ELF-1 (cell line): ENCODE data around the gene MGMT.

Source experiments
- DNase-seq: peaks from one replicate; pipeline ENCODE4 v3.0.0-alpha.2; 2016; ENCODE audit warnings: low read depth, low spot score

Gene MGMT

DNA sequence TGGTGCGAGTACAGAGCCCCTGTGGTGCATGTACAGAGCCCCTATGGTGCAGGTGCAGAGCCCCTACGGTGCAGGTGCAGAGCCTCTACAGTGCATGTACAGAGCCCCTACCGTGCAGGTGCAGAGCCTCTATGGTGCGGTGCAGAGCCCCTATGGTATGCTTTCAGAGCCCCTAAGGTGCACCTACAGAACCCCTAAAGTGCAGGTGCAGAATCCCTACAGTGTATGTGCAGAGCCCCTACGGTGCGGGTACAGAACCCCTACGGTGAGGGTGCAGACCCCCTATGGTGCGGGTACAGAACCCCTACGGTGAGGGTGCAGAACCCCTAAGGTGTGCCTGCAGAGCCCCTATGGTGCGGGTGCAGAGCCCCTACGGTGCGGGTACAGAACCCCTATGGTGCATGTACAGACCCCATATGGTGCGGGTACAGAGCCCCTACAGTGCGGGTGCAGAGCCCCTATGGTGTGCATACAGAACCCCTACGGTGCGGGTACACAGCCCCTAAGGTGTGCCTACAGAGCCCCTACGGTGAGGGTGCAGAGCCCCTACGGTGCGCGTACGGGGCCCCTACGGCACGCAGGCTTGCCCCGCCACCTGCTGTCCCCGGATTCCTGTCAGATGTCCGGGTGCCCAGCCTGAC is 53.5 kb downstream of the MGMT start:
- no peak for DNase-seq

DNA sequence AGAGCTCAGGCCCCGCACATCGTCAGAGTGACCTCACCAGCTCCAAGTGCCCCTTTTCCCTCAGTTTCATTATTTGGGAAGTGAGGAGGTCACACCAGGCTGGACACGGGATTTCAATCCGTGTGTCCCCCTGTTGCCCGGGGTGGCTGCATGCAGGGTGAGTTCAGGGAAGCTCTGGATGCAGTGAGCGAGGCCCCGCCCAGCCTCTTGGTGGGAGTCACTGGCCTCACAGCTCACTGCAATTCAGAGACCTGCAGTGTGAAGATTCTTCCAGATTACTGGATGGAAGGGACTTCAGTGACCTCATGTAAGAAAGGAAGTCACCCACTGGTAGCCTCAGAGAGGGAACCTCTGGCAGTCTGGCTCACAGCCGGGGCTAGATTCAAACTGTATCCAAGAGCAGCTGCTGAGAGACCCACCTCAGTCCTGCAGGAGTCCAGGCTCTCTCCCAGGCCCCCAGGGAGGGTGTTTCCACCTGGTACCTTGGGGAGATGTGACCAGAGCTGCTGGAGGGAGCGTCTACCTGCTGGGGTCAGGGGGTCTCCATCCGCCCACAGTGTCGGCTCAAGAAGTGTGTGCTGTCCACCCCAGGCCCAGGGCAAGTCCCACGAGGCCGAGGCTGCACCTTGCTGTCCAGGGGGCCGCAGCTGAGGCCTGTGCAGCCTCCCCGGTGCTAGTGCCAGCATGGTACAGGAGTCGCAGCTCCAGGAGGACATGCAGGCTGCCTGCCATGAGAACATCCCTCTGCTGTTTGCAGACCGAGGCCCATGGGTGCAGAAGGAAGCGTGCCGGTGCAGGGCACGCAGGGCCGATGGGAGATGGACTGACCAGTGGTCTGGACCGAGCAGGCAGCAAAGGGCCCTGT is 54.4 kb downstream of the MGMT start:
- DNase-seq = peak; percentile 16

DNA sequence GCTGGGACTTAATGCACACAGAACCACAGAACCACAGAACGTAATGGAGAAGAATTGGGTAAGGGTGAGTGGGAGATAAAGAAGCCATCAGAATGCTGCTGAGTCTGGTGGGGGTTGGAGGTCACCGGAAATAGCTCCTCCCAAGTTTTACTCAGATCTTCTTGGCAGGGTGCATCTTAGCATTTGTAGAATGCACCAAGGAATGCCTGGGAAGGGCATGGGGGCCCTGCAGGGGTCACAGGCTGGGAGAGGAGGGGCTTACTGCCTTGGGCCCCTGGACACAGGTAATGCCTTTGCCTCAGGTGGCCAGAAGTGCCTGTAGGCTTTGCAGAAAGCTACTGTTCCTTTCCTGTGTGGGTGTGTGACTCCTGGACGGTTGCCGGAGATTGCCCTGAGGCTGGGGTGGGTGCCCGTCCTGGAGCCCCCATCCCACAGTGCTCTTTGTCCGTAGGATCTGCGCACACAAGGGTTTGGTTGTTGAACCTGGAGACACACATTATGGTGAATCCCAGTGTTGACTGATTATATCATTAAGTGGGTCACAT is 55.1 kb downstream of the MGMT start:
- DNase-seq = peak; percentile 42

DNA sequence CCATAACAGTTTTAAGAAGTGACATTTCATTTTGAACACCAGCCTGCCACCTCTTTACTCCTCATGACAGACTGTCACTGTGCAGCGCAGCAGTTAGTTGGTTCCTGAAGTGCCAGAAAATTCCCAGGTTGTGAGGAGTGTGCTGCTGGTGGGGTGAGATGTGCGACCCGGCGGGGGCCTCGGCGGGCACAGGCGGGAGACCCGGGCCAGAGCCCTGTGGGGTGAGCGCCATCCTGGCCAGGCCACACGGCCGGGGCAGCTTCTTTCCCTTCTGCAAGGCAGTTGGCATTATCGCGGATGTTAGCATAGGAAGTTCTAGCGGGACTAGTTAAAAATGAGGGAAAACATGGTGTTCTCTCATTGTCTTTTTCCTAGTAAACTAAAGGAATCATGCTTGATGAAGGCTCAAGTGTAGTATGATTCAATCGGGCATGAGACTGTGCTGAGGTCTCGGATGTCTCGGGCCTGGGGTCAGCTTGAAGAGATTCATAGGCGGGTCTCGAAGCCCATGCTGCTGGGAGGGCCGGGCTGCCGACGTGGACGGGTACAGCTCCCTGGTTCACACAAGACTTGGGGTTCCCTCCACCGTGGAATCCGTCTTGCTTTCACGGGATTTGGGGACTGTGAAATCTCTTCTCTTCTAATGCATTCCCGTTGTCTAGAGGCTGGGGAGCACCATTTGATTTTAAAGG is 56.1 kb downstream of the MGMT start:
- no peak for DNase-seq

DNA sequence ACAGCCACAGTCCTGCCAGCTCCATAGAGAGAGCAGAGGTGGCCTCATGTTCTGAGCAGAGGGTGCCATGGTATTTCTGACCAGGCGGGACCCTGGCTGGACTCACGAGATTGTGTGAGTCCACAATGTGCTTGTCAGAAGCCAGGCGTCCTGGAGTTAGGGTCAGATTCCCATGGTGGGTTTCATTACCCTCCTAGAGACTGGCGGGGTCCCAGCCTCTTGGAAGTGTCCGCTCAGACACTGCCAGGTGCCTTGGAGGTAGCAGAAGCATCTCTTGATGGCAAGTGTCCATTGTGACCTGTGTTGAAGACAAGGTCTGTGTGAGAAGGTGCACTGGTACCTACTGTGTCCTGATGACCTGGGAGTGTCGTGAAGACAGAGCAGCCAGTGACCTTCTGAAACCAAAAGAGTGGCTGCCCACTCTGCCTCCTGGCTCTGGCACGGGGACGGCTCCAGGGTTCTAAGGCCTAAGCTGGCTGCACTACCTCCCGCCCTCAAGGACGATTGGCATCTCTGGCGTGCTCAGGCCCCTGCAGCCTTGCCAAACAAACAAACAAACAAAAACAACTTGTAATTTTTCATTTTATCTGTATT is 56.8 kb downstream of the MGMT start:
- no peak for DNase-seq

DNA sequence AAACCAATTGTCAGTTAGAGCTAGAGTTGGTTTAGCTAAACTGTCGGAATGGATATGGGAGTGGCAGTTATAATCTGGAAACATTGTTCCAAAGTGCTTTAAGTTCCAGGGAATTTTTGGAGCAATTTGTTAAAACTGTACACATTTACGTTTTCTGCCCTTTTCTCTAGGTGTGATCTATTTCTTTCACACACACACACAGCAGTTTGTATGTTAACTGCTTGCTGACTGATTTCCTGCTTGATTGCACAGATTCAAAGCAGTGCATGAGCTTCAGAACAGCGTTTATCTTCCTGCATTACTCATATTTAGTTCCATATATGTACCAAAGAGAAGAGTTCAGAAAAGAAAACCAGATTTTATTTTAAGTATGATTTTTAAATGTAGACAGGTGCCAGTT is 57.9 kb downstream of the MGMT start:
- DNase-seq = no peak

DNA sequence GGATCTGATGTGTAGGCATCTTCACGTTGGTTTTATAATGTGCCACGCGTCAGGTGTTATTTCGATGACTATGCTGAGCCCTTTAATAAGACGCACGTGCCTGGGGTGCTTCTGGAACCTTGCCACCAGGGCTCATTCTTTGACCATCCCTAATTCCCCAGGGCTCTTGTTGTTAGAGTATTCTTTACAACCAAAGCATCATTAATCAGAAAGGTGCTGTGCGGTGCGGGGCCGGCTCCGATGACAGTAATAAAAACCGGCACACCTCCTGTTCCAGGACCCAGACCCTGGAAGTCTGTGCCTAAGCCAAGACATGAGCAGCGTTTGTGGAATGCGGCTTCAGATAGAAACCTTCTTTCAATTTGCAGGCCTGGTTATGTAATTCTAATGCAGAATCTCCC is 58.4 kb downstream of the MGMT start:
- peak; percentile 27 for DNase-seq

DNA sequence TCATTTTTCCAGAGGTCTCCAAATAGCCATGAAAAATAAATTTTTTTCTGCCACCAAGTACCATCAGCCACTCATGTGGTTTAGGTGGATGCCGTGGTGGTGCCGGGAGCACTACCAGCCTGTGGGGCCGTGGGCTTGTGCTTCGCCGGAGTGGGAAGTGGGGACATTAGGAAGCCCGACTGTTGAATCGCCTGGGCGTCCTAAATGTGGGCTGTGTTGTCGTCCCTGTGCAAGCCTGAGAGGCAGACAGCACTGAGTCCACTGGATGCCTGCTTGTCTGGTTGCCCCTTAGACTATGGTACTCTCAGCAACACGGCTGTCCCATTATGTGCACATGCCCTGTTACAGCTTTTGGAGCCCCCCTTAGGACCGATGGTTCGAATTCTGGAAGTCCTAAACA is 59.9 kb downstream of the MGMT start:
- no peak for DNase-seq

DNA sequence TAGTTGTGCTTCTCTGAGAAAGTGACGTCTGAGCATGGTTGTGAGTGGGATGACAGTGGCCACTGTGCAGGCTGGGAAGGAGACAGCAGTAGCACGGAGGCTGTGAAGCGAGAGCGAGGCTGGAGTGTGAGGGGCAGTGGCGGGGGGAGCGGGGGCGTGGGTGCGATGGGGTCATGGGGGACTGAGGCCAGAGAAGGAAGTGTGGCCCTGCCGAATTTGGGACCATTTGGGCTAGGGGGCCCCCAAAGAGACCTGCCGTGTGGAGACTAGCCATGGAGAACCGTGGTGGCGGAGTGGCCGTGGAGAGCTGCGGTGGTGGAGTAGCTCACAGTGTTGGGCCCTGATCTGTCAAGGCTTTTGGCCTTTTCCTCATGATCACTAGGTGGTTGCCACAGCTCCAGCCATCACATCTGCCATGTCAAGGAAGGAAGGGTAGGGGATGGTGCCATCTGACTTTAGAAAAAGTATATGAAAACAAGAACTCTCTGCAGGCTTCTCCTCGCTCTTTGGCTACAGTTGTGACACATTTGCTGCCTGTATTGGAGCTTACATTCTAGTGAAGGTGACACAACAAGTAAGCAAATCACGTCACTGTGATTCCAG is 61.4 kb downstream of the MGMT start:
- no peak for DNase-seq

DNA sequence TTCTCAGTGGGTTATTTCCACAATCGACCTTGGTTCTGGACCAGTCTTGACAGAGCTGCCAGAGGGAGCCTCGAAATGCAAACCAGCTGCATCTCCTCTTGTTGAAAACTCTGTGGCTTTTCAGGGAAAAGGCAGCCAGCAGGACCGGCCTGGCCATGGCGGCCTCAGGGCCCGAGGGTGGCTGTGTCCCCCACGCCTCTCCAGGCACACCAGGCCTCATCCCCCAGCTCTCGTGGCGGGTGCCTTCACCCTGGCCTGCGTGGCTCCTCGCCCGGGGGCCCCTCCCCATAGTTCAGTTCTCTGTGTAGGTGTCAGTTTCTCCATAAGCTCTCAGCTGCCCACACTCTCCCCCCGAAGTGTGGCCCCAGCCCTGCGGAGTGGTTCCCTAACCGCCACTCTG is 63.5 kb downstream of the MGMT start:
- DNase-seq = no peak

DNA sequence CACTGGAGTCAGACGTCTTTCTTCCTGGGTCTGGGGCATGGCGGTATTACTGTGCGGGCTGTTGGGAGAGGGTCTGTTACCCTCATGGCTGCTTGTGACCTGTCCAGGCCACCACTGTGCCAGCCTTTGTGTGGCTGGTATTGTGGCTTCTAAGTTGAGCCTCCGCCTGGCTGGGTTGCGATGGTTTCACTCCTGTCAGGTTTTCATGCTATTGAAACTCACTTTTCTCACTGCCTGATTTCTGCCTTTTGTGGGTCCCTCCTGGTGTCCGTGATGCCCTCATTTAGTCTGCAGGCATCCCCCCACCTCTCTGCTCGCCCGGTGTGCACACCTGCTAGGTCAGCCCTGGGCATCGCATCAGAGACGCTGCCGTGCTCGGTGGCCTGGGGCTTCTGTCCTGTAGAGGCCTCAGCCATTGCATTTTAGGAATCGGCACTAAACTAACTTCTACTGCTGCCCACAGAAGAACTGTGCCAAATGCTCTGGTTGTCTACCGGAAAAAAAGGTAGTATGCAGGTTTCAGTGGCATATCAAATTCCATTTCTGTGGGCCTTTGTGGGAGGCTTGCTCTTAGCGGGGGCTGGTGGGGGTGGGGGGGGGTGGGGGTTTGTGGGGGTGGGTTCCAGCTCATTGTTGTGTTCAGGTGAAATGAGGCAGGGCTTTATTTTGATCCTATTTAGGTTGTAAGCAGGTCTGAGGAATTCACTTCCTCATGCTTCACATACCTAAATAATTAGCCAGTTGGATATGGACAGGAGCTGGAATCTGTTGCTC is 64.3 kb downstream of the MGMT start:
- DNase-seq = peak; percentile 23

DNA sequence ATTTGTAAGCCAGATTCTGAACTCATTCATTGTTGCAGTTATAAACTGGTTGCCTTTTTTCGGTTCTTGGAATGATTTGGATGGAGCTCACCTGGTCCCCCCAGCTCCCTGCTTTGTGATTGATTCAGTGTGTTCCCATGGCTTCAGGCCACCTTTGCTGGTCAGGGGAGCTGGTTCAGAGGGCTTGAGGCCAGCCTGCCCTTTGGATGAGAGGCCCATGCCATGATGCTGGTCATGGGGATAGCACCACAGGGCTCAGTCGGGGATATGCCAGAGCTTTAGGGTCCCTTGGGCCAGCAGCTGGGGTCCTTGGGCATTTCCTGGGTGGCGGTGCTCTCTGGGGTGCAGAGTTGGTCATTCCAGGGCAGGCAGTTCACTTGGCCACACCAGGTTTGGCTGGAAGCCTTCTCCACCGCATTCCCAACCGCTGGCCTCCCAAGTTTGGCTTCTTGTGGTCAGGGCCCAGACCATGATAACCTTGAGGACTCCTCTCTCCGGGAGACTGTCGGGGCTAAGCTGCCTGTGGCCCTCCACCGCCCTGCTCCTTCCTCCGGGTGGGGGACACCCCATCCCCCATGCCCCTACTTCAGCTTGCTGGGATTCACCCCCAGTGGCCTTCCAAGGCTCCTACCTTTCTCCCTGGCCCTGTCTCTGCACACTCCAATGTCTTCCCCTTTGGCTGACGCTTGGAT is 65.1 kb downstream of the MGMT start:
- DNase-seq = peak; percentile 37

DNA sequence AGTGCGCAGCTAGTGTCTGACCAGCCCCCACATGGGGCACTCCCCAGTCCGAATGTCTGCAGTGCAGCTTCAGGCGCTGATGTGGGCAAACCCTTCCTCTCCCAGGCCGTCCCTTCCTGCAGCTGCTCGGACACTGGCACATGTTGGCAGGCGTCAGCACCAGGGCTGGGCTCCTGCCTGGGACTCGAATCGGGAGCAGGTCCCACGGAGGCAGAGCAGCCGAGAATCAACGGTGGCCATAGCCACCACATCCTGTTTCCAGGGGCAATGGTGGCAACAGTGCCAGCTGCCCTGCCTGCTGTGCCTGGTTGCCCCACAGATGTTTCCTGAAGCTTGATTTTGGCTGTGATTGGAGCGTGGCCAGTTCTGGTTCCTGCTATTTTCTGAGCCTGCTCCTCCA is 65.8 kb downstream of the MGMT start:
- DNase-seq = no peak

DNA sequence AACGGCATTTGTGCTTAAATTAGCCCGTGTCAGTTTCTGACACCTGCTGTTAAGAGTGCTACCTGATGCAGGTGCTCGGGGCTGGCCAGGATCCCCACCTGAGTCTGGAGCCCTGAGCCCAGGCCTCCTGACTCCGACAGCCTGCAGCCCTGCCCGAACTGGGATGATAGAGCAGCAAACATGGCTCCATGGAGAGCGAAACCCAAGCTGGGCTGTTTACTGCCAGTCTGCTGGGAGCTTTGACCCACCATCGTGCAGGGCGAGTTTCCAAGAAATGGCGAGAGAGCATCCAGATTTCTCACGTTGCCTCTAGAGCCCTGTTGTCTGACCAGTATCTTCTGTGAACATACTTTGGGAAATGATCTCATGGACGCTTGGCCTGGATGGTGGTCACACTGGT is 66.2 kb downstream of the MGMT start:
- DNase-seq = no peak

DNA sequence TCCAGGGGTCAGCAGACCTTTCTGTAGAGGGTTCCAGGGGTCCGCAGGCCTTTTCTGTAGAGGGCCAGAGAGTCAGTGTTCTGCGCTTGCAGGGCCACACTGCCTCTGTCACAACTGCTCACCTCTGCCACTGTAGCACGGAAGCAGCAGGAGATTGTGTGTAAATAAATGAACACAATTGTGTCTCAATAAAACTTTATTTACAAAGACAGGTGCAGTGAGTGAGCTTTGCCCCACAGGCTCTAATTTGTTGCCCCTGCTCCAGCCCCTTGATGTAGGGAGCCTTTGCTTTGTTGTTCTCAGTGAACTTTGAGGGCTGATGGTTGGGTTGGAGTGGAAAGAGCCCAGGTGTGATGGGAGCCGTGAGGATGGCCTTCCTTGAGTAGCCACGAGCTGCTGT is 67.8 kb downstream of the MGMT start:
- no peak for DNase-seq

DNA sequence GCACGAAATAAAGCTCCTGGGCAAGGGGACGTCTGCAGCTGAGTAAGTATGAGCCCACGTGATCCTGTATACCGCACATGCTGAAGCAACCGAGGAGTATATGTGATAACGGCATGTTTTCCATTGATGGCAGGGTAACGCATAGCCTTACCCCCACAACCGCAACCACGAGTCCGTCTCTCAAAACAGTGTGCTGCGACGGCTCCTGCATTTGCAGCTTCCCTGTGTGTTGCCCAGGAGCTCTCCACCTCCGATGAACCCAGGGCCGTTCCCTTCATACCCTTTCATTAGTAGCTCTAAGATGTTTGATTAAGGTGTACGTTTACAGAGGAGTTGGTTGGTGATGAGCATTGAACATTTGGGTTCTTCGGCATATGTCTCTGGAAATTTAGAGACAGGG is 69.3 kb downstream of the MGMT start:
- DNase-seq = no peak

DNA sequence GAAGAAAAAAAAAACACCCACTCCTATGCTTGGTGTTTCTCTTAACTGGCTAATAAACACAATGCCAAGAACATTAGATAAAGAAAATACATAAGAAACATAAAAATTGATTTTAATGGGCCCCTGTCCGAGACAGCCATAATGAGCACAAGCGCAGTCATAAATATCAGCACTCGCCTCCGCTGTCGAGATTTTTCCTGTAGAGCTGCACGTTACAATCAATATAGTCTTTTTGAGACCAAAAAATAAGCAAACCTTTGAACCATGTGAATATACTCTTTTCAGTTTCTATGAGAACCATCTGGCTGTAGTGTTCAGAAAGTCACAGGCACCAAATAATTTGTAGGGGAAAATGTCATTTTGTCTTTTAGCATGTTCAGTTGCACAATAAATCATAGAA is 70.1 kb downstream of the MGMT start:
- DNase-seq = no peak

DNA sequence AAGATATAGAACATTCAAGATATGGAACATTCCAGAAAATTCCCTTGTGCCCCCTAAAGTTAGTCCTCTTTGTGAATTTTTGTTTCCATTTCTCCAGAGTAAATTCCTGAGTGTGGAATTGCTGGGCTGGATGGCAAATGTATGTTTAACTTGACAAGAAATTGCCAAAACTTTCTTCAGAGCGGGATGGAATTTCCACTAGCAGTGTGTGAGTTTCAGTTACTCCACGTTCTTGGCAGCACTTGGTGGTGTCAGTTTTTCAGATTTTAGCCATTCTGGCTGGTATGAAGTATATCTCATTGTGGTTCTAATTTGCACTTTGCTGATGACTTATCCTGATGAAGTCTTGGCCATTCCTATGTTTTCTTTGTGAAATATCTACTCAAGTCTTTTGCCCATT is 71.2 kb downstream of the MGMT start:
- no peak for DNase-seq

DNA sequence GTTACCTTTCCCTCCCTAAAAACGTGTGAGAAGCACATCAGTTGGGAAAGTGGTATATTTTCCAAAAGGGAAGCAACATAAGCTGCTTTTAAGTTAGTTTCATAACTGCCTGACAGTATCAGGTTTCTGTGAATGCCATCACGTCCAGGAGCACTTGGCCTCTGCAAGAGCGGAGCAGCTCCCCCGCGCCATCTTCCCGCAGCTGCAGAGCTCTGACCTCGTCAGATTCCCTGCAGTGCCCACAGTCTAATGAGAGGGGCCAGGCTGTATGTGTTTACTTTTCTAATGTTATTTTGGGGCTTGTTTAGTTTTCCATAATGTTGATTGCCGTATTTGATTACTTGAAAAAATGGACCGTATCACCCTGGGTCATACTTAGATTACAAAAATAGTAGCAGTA is 74.2 kb downstream of the MGMT start:
- DNase-seq = no peak

DNA sequence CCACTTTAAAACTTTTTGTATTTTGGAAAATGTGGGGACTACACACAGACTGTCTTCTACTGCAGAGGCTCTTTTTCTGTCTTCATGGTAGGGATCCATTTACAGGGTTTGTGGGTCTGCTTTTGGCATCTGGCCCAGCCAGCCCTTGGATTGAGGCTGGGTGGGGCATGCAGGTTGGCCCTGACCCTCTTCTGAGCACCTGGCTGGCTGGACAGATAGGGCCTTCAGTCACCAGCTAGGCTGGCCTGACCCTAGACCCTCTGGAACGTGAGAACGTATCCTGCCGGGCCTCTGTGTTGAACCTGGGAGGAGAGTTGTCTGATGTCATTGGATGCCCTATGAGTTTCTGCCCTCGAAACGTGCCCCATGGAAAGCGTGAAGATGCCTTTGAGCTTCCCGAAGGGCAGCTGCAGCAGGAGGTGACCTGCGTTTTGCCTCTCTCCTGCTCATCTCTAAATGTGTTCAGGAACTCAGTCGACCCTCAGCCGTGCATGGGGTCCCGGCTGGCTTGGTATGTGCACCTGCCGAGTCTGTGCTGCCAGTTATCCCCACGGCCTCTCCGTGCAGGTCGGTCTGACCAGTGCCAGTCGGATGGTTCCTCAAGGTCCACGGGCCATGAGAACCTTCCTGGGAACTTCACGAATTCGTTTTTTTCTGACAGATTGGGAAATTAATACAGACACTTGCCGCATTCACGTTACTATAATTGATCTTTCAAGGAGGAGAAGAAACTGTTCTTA is 74.9 kb downstream of the MGMT start:
- no peak for DNase-seq
